Measurements from ENCODE around the gene SLIT1. TPM values are rescaled to one million over a fixed set of nuclear protein-coding genes. Genes with fewer than 3 reads are reported as not detected.
A peak's percentile ranks its signal among the peaks of the same experiment; 100 is the strongest.

Gene SLIT1
- total and polyA plus RNA-seq, 2 of the 8 experiments (the other 6 are each of a cell fraction or from before 2014, with no cell fraction given), result 0.70 to 0.88 TPM

- H3K4me3 ChIP-seq (ENCODE audit: extremely low read depth in 1 of 4, insufficient read depth in 2 of 4, low read depth in 3 of 4, low read length in 4 of 4), result no peak overlapping the region
Observed at GRCh38 chr10:97188261-97188711, 2.5 kb upstream of the SLIT1 start.

More at GRCh38 chr10:97188261-97188711, 2.5 kb upstream of the SLIT1 start:
- no peak overlapping the region for H2BK20ac ChIP-seq (ENCODE audit: low read length)
- no peak overlapping the region for H4K91ac ChIP-seq (replicated peaks; ENCODE audit: insufficient read length, low read length)
- no peaks in the 10 kb centered on the region for H3K79me1 ChIP-seq (ENCODE audit: low read depth, low read length)
- H3K4me1 ChIP-seq (replicated peaks in 1 of 4; ENCODE audit: control insufficient read depth in 3 of 4, insufficient read depth in 4 of 4, low read length in 3 of 4), result peaks cover 0 to 22% (median 11%) of the 10 kb centered on the region in 4 experiments; a peak in 6 of 7 replicates
- H2BK15ac ChIP-seq (ENCODE audit: low read length), result no peak overlapping the region
- no peak overlapping the region for H3K4ac ChIP-seq (replicated peaks; ENCODE audit: insufficient read length, low read depth, low read length)
- H3K9ac ChIP-seq (replicated peaks in 1 of 4; ENCODE audit: extremely low read depth in 1 of 4, low read depth in 3 of 4, low read length in 3 of 4), result no peak overlapping the region
- no peak overlapping the region for H3K14ac ChIP-seq (ENCODE audit: insufficient read length)
- H4K5ac ChIP-seq (ENCODE audit: insufficient read length, low read depth, low read length), result no peak overlapping the region
- no peak overlapping the region for H2BK5ac ChIP-seq (ENCODE audit: low read depth, low read length)
- H3K79me2 ChIP-seq (ENCODE audit: control insufficient read depth in 1 of 2, insufficient read depth in 2 of 2, low read length in 2 of 2), result no peaks in the 10 kb centered on the region
- peaks cover 27 to 50% (median 45%) of the 10 kb centered on the region in 4 experiments for H3K27me3 ChIP-seq (replicated peaks in 1 of 4; ENCODE audit: control insufficient read depth in 3 of 4, extremely low read depth in 1 of 4, insufficient read depth in 3 of 4, low read length in 3 of 4)
- 78% methylated on average over 11 of the region's 11 CpGs; no CpG with 5 or more reads in 1 of the 2 experiments for WGBS, 2 experiments (ENCODE audit: extremely low coverage in 1 of 2, insufficient coverage in 1 of 2, insufficient read length in 1 of 2, insufficient replicate concordance in 2 of 2, low coverage in 1 of 2, low lambda C conversion rate in 2 of 2, missing lambda C conversion rate in 1 of 2)
- H3K4me2 ChIP-seq (ENCODE audit: insufficient read depth in 1 of 2, low read depth in 2 of 2, low read length in 2 of 2), result no peak overlapping the region; a peak in 1 of 4 replicates
- FAIRE-seq, result no peak
- H2BK12ac ChIP-seq (ENCODE audit: low read depth, low read length), result no peak overlapping the region
- no peaks in the 10 kb centered on the region for H3K36me3 ChIP-seq (ENCODE audit: control insufficient read depth in 2 of 4, insufficient read depth in 4 of 4, low read length in 3 of 4)
- DNase-seq (ENCODE audit: low read depth in 1 of 2, low spot score in 2 of 2), result no peak
- no peak overlapping the region for H2BK120ac ChIP-seq (replicated peaks; ENCODE audit: low read depth, low read length)
- no peak overlapping the region for H3K23ac ChIP-seq (ENCODE audit: insufficient read length)
- no peak overlapping the region for H4K8ac ChIP-seq (ENCODE audit: extremely low read depth, insufficient read depth, low read length)
- no peak overlapping the region for H2AFZ ChIP-seq (ENCODE audit: low read length)
- peaks cover 17% of the 10 kb centered on the region; the same call in 1 of the 2 replicates for H3K23me2 ChIP-seq (ENCODE audit: low read depth, low read length)
- H4K20me1 ChIP-seq (replicated peaks in 1 of 2; ENCODE audit: control insufficient read depth in 1 of 2, insufficient read depth in 2 of 2, low read length in 2 of 2), result peaks cover 0 to 4% of the 10 kb centered on the region in 2 experiments
- peak overlapping the region; percentile 32 for H3K18ac ChIP-seq (ENCODE audit: extremely low read depth, low read length)
- POLR2A ChIA-PET (ENCODE audit: partially characterized antibody), result no interaction called here
- no peaks in the 10 kb centered on the region for H3K9me3 ChIP-seq (ENCODE audit: insufficient read depth in 2 of 2, low read depth in 1 of 2, low read length in 1 of 2)
- H2AK5ac ChIP-seq (ENCODE audit: low read depth, low read length), result no peak overlapping the region
- H3K27ac ChIP-seq (ENCODE audit: low read depth, low read length), result no peak overlapping the region
- TF ChIP-seq CTCF (IDR thresholded peaks at IDR 0.05; ENCODE audit: control extremely low read depth in 1 of 3, insufficient read depth in 1 of 3, low read depth in 1 of 3, low read length in 3 of 3) (no peak), NANOG (IDR thresholded peaks at IDR 0.05; ENCODE audit: insufficient read depth, low read depth, low read length, poor library complexity, severe bottlenecking) (no peak), USF2 (IDR thresholded peaks at IDR 0.05; ENCODE audit: low read length) (no peak), BRCA1 (IDR thresholded peaks at IDR 0.05; ENCODE audit: low read depth, low read length) (no peak), CHD1 (IDR thresholded peaks at IDR 0.05; ENCODE audit: low read depth, low read length) (no peak), MAFK (IDR thresholded peaks at IDR 0.05; ENCODE audit: low read depth, low read length) (no peak), CBX8 (IDR thresholded peaks at IDR 0.05; ENCODE audit: borderline replicate concordance, low read depth, low read length) (no peak)
- CTCF ChIA-PET (ENCODE audit: partially characterized antibody), result interaction anchor here (1.4 to 20.0 kb wide), 7 partner anchors 8 to 115 kb away, joined by 4 to 320 read pairs (median 5); no protein-coding TSS in a partner anchor
- H3K56ac ChIP-seq (replicated peaks; ENCODE audit: insufficient read length, low read depth, low read length), result no peak overlapping the region

Data from H1 (cell line).